Measurements from ENCODE around the gene AUNIP.

DNA sequence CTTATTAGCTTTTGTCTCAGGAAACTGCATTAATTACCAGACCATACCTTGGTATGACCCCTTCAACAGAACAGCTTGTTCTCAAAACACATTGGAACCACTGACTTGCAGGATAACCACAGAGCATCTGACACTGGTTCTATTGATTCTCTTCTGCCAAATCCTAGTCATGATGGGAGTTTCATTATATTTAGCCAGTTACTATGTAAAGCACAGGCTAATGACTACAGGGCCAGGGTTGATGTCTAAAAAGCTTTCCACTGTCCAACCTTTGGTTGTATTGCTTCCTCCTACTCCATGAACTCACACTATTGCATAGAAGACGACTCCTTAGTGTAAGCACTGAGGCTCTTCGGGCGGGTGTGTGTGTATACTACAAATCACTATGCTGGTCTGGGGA, 43.2 kb upstream of the AUNIP start:
- TF ChIP-seq POLR2AphosphoS5 (IDR thresholded peaks at IDR 0.05; ENCODE audit: insufficient read depth, low read depth, low read length) = no peak
- TF ChIP-seq, protein P1, sequence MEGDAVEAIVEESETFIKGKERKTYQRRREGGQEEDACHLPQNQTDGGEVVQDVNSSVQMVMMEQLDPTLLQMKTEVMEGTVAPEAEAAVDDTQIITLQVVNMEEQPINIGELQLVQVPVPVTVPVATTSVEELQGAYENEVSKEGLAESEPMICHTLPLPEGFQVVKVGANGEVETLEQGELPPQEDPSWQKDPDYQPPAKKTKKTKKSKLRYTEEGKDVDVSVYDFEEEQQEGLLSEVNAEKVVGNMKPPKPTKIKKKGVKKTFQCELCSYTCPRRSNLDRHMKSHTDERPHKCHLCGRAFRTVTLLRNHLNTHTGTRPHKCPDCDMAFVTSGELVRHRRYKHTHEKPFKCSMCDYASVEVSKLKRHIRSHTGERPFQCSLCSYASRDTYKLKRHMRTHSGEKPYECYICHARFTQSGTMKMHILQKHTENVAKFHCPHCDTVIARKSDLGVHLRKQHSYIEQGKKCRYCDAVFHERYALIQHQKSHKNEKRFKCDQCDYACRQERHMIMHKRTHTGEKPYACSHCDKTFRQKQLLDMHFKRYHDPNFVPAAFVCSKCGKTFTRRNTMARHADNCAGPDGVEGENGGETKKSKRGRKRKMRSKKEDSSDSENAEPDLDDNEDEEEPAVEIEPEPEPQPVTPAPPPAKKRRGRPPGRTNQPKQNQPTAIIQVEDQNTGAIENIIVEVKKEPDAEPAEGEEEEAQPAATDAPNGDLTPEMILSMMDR (IDR thresholded peaks at IDR 0.05; ENCODE audit: extremely low read depth in 1 of 2, insufficient read depth in 1 of 2, low read depth in 1 of 2, low read length in 2 of 2) = no peak
- no peak for TF ChIP-seq POLR2A (IDR thresholded peaks at IDR 0.05; ENCODE audit: low read depth, low read length)
- no peak for TF ChIP-seq FOS (IDR thresholded peaks at IDR 0.05; ENCODE audit: borderline replicate concordance, insufficient read depth, low read length)
- no peak for TF ChIP-seq MAX (IDR thresholded peaks at IDR 0.05; ENCODE audit: insufficient read depth, insufficient read length)
- TF ChIP-seq EZH2 (IDR thresholded peaks at IDR 0.05; ENCODE audit: borderline replicate concordance, low read depth, low read length, severe bottlenecking) = no peak
- no peak for TF ChIP-seq JUN (IDR thresholded peaks at IDR 0.05; ENCODE audit: borderline replicate concordance, insufficient read depth, insufficient read length, low read depth)
